CD14-positive monocyte (primary cell): ENCODE measurements around the gene GPC6. TPM values are rescaled to one million over a fixed set of nuclear protein-coding genes. Genes with fewer than 3 reads are reported as not detected.

Experiments
- DNase-seq, 3 donors: peaks; one replicate each; pipeline ENCODE4 v3.0.0-alpha.2; 2011 to 2022
- H2AFZ ChIP-seq: 2 replicates; pipeline ENCODE4 v1.6.0; 2012; ENCODE audit warnings: mild to moderate bottlenecking, low read depth, low read length, inconsistent platforms; ENCODE audit not compliant: insufficient read depth, poor library complexity, severe bottlenecking
- H3K27ac ChIP-seq, 2 donors: 1 replicate in 1 of 2; 2 replicates in 1 of 2; pipeline ENCODE4 v1.5.1; 2012 to 2013; ENCODE audit warnings: low read length in 2 of 2, control low read depth in 1 of 2, inconsistent platforms in 1 of 2, low read depth in 1 of 2, mild to moderate bottlenecking in 1 of 2
- H3K27me3 ChIP-seq, 2 donors: one replicate each; pipeline versions ENCODE4 v1.6.0 to v1.6.1; 2011 to 2013; ENCODE audit warnings: low read length in 2 of 2; ENCODE audit not compliant: control insufficient read depth in 2 of 2, insufficient read depth in 2 of 2
- H3K36me3 ChIP-seq, 2 donors: replicated peaks in 1 of 2; 1 replicate in 1 of 2; 2 replicates in 1 of 2; pipeline versions ENCODE4 v1.5.1 to v1.6.1; 2012 to 2013; ENCODE audit warnings: low read length in 2 of 2, control low read depth in 1 of 2, inconsistent platforms in 1 of 2, mild to moderate bottlenecking in 1 of 2; ENCODE audit not compliant: insufficient read depth in 2 of 2, control insufficient read depth in 1 of 2
- H3K4me1 ChIP-seq, 2 donors: 1 replicate in 1 of 2; 2 replicates in 1 of 2; pipeline versions ENCODE4 v1.5.1 to v1.6.1; 2012 to 2013; ENCODE audit warnings: low read length in 2 of 2, control low read depth in 1 of 2, inconsistent platforms in 1 of 2, mild to moderate bottlenecking in 1 of 2, moderate library complexity in 1 of 2; ENCODE audit not compliant: insufficient read depth in 2 of 2, control insufficient read depth in 1 of 2
- H3K4me2 ChIP-seq: replicated peaks from 2 replicates; pipeline ENCODE3; 2012; ENCODE audit warnings: low read length, moderate library complexity, mild to moderate bottlenecking; ENCODE audit not compliant: poor library complexity, severe bottlenecking; ENCODE audit errors: extremely low read depth
- H3K4me3 ChIP-seq, 3 experiments: fragments of 200-600 bp in 1 of 3; sonication (generic) in 1 of 3; replicated peaks in 1 of 3; 1 replicate in 2 of 3; 2 replicates in 1 of 3; pipeline ENCODE4 v1.5.1; 2011 to 2013; ENCODE audit warnings: low read length in 3 of 3, mild to moderate bottlenecking in 3 of 3, control low read depth in 2 of 3, low read depth in 2 of 3, inconsistent platforms in 1 of 3, moderate library complexity in 1 of 3
- H3K79me2 ChIP-seq: 2 replicates; pipeline ENCODE4 v1.6.0; 2012; ENCODE audit warnings: mild to moderate bottlenecking, control low read depth, inconsistent platforms, low read length, moderate library complexity; ENCODE audit not compliant: insufficient read depth
- H3K9ac ChIP-seq: 2 replicates; pipeline ENCODE4 v1.6.0; 2017; ENCODE audit warnings: low read length, mild to moderate bottlenecking; ENCODE audit not compliant: insufficient read depth, poor library complexity, severe bottlenecking
- H3K9me3 ChIP-seq, 2 donors: replicated peaks in 1 of 2; 1 replicate in 1 of 2; 2 replicates in 1 of 2; pipeline versions ENCODE4 v1.5.1 to v1.6.1; 2012 to 2013; ENCODE audit warnings: low read length in 2 of 2, control low read depth in 1 of 2; ENCODE audit not compliant: control insufficient read depth in 1 of 2, insufficient read depth in 1 of 2
- H4K20me1 ChIP-seq: 2 replicates; pipeline ENCODE4 v1.6.0; 2012; ENCODE audit warnings: mild to moderate bottlenecking, low read length, control low read depth, moderate library complexity; ENCODE audit not compliant: insufficient read depth
- H3K27ac Mint-ChIP-seq, 7 donors: one replicate each; pipeline ENCODE4 v1.8.0; 2020; ENCODE audit warnings: mild to moderate bottlenecking in 7 of 7, mixed read lengths in 7 of 7, moderate library complexity in 6 of 7, inconsistent platforms in 2 of 7
- H3K27me3 Mint-ChIP-seq, 3 donors: one replicate each; pipeline ENCODE4 v1.8.0; 2021 to 2022; ENCODE audit warnings: low read depth in 3 of 3, mild to moderate bottlenecking in 3 of 3, mixed read lengths in 3 of 3, moderate library complexity in 3 of 3, inconsistent platforms in 1 of 3
- H3K36me3 Mint-ChIP-seq, 2 donors: one replicate each; pipeline ENCODE4 v1.8.0; 2020; ENCODE audit warnings: mixed read lengths in 2 of 2, inconsistent platforms in 1 of 2, mild to moderate bottlenecking in 1 of 2
- H3K4me1 Mint-ChIP-seq: one replicate; pipeline ENCODE4 v1.8.0; 2020; ENCODE audit warnings: mild to moderate bottlenecking, mixed read lengths
- H3K4me3 Mint-ChIP-seq, 2 donors: one replicate each; pipeline ENCODE4 v1.8.0; 2020; ENCODE audit warnings: mild to moderate bottlenecking in 2 of 2, mixed read lengths in 2 of 2, moderate library complexity in 1 of 2
- H3K9me3 Mint-ChIP-seq, 7 donors: one replicate each; pipeline ENCODE4 v1.8.0; 2020 to 2022; ENCODE audit warnings: mixed read lengths in 7 of 7, mild to moderate bottlenecking in 6 of 7, moderate library complexity in 6 of 7, inconsistent platforms in 2 of 7
- CTCF ChIP-seq: fragments of 200-600 bp; IDR thresholded peaks from one replicate; pipeline ENCODE4 v1.8.0; 2022; ENCODE audit warnings: antibody characterized with exemption, mild to moderate bottlenecking
- WGBS: methylation state at CpG from one replicate; pipeline ENCODE4 v1.1.5; 2013; ENCODE audit warnings: missing lambda C conversion rate; ENCODE audit not compliant: insufficient coverage; 5-methylcytosine and 5-hydroxymethylcytosine counted together
- intact Hi-C, 2 donors: fragments of 100-400 bp; cut with micrococcal nuclease; formaldehyde crosslinking; loops; one replicate each; pipeline versions ENCODE4 v1.15.0 to v1.15.1; 2023
- polyA plus RNA-seq, 3 donors: library from polyadenylated mRNA; depleted of rRNA in 1 of 3; unstranded in 2 of 3; stranded (reverse) in 1 of 3; fragments of 300-500 nt in 2 of 3; fragments of >200 nt in 1 of 3; fragmentation: Illumina TruSeq in 2 of 3; gene quantifications; 1 replicate in 2 of 3; 2 replicates in 1 of 3; pipeline ENCODE4 v1.2.3, GENCODE V29; 2012 to 2021

GPC6 gene
- polyA plus RNA-seq, 3 donors = not detected

DNA sequence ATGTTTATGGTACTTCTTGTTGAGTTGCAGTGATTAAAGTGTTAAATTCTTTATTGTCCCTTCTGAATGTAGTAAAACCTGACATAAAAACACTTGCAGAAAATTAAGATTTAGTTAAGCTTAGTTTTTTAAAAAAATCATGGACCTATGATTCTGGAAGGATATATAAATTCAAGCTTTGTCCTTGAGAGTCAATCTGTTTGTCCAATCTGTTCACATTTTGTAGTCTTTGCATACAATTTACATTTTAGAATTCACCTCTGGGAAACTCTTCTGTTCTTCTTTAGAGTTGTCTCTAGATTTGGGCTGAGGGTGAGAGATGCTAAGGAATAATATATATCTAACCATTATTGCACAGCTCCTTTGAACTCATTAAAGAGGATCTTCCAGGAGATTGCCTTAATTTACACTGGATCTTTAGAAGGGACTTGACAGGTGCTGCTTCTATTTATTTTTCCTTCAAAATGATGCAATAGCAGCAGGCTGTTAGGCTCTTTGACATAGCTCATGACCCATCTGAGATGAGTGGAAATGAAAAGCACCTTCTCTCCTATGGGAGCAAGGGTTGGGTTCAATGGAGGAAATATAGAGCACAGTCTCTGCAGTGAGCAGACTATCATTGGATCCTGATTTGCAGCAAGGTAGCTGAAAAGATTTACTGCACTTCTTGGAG, 433.9 kb downstream of the GPC6 start:
- no peak overlapping the region for H3K27ac ChIP-seq
- no peaks in the 10 kb centered on the region for H3K79me2 ChIP-seq
- TF ChIP-seq CTCF = no peak
- H3K4me1 Mint-ChIP-seq = no peaks in the 10 kb centered on the region
- no peak overlapping the region for H3K4me3 ChIP-seq
- H3K4me1 ChIP-seq = no peaks in the 10 kb centered on the region
- no peak overlapping the region for H3K27ac Mint-ChIP-seq
- H3K27me3 Mint-ChIP-seq = no peaks in the 10 kb centered on the region
- H3K4me3 Mint-ChIP-seq = no peak overlapping the region
- H3K36me3 Mint-ChIP-seq = no peaks in the 10 kb centered on the region
- H3K27me3 ChIP-seq = no peaks in the 10 kb centered on the region
- H3K9me3 ChIP-seq = no peaks in the 10 kb centered on the region
- H3K36me3 ChIP-seq = no peaks in the 10 kb centered on the region
- intact Hi-C loops = no loop called here
- no peak overlapping the region for H3K4me2 ChIP-seq
- no peak for DNase-seq
- peaks cover 0 to 4% (median 2%) of the 10 kb centered on the region in 7 donors for H3K9me3 Mint-ChIP-seq
- no peak overlapping the region for H2AFZ ChIP-seq
- H3K9ac ChIP-seq = no peak overlapping the region
- H4K20me1 ChIP-seq = no peaks in the 10 kb centered on the region

GRCh38 chr13:93670866-93671265, 444.3 kb downstream of the GPC6 start:
- H3K4me1 Mint-ChIP-seq = no peaks in the 10 kb centered on the region
- no peak overlapping the region for H3K9ac ChIP-seq
- H3K27me3 Mint-ChIP-seq = peaks cover 0 to 4% (median 0%) of the 10 kb centered on the region in 3 donors
- no peaks in the 10 kb centered on the region for H3K79me2 ChIP-seq
- no peaks in the 10 kb centered on the region for H4K20me1 ChIP-seq
- H3K27me3 ChIP-seq = no peaks in the 10 kb centered on the region
- no peak overlapping the region for H2AFZ ChIP-seq
- H3K4me1 ChIP-seq = no peaks in the 10 kb centered on the region
- H3K36me3 ChIP-seq = no peaks in the 10 kb centered on the region
- WGBS = 86% methylated on average over 1 of the region's 2 CpGs
- H3K9me3 ChIP-seq = peaks cover 0 to 3% of the 10 kb centered on the region in 2 donors
- no peak overlapping the region for H3K4me3 Mint-ChIP-seq
- no peak overlapping the region for H3K4me3 ChIP-seq
- no peak overlapping the region for H3K27ac ChIP-seq
- H3K9me3 Mint-ChIP-seq = peaks cover 0 to 10% (median 2%) of the 10 kb centered on the region in 7 donors
- H3K27ac Mint-ChIP-seq = no peak overlapping the region
- intact Hi-C loops = no loop called here
- H3K4me2 ChIP-seq = no peak overlapping the region
- TF ChIP-seq CTCF = no peak
- no peak for DNase-seq
- no peaks in the 10 kb centered on the region for H3K36me3 Mint-ChIP-seq
